ENCODE results near the gene CPNE6. TPM values are rescaled to one million over a fixed set of nuclear protein-coding genes. Genes with fewer than 3 reads are reported as not detected.

Gene CPNE6
- total and polyA plus RNA-seq, 2 of the 8 experiments (the other 6 are each of a cell fraction or from before 2014, with no cell fraction given), result 0.05 TPM; not detected in 1

DNA sequence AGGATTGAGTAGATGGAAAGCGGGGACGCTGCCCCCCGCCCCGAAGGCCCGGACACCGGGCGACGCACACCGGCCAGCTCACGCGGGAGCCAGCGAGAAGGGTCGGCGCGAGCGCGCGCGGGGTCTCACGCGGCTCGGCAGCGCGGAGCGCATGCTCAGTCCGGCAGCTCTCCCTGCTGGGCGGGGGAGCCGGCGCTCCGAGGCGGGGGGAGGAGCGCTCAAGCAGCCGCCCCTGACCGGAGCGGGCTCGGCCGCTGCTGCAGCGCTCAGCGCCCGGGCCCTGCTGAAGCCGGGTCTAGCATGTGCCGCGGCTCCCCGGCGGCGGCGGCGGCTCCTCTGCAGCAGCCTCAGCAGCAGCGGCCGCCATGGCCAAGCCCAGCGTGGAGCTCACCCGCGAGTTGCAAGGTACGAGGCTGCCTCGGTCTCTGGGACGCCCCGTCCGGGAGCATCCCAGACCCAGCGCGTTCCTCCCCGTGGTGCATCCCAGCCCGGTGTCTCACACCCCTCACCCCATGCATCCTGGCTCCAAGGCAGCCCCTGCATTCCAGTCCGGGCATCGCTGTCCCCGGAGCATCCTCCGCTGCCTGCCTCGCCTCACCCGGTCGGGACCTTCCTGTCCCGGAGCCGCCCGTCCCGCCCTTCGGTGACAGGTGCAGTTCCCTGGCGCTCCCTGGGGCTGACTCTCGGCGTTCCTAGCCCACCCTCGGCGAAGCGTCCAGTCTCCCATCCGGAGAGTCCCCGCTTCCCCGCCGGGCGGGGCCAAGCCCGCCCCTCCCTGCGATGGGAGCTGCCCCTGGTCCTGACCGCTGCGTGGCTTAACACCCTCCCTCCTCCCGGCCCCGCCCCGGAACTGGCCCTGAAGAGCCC lies 19.3 kb upstream of the CPNE6 start, which contains the start of gene CARMIL3 (continued):
- TF ChIP-seq KDM5A (IDR thresholded peaks at IDR 0.05; ENCODE audit: low read length) (no peak), SIX5 (IDR thresholded peaks at IDR 0.05; ENCODE audit: low read depth, low read length) (no peak), HDAC6 (IDR thresholded peaks at IDR 0.05; ENCODE audit: low read depth, low read length) (no peak), SP1 (IDR thresholded peaks at IDR 0.05; ENCODE audit: low read depth, low read length) (no peak), POU5F1 (IDR thresholded peaks at IDR 0.05; ENCODE audit: low read depth, low read length) (no peak), SP4 (IDR thresholded peaks at IDR 0.05; ENCODE audit: low read length) (no peak), CHD2 (IDR thresholded peaks at IDR 0.05; ENCODE audit: low read length) (no peak), YY1 (IDR thresholded peaks at IDR 0.05; ENCODE audit: low read depth, low read length) (no peak), RAD21 (IDR thresholded peaks at IDR 0.05 in 1 of 2, conservative IDR thresholded peaks at IDR 0.05 in 1 of 2; ENCODE audit: low read depth in 2 of 2, low read length in 2 of 2) (no peak), TAF7 (optimal IDR thresholded peaks at IDR 0.05; ENCODE audit: borderline replicate concordance, low read depth, low read length) (no peak), SP2 (IDR thresholded peaks at IDR 0.05; ENCODE audit: low read length) (no peak), EGR1 (IDR thresholded peaks at IDR 0.05; ENCODE audit: borderline replicate concordance, low read depth, low read length) (no peak)

All from H1 (cell line).